Neural cell (in vitro differentiated cells): ENCODE measurements around the gene RPLP1. TPM values are rescaled to one million over a fixed set of nuclear protein-coding genes. Genes with fewer than 3 reads are reported as not detected.

Experiments used
- H2AFZ ChIP-seq: fragments of 200-600, 300-800 bp; sonication (generic), shearing (Covaris generic); 2 replicates; pipeline ENCODE4 v1.6.0; 2014; ENCODE audit warnings: low read depth, mild to moderate bottlenecking, antibody characterized with exemption, low read length, moderate library complexity
- H3F3A ChIP-seq: fragments of 200-600 bp; shearing (Covaris generic); 2 replicates; pipeline ENCODE4 v1.6.1; 2016; ENCODE audit warnings: mild to moderate bottlenecking, moderate library complexity, mixed read lengths, antibody characterized with exemption, low read length; ENCODE audit not compliant: insufficient read depth, poor library complexity, severe bottlenecking
- H3K27ac ChIP-seq: fragments of 200-600, 300-800 bp; sonication (generic), shearing (Covaris generic); 2 replicates; pipeline ENCODE4 v1.5.1; 2014; ENCODE audit warnings: mild to moderate bottlenecking, low read length, moderate library complexity
- H3K27me3 ChIP-seq: fragments of 300-800, 200-600 bp; sonication (generic), shearing (Covaris generic); 2 replicates; pipeline ENCODE4 v1.6.0; 2014; ENCODE audit warnings: mild to moderate bottlenecking, low read depth, low read length, moderate library complexity; ENCODE audit not compliant: insufficient read depth
- H3K36me3 ChIP-seq: fragments of 300-800, 200-600 bp; sonication (generic), shearing (Covaris generic); 2 replicates; pipeline ENCODE4 v1.5.1; 2014; ENCODE audit warnings: mild to moderate bottlenecking, antibody characterized with exemption, low read length, moderate library complexity; ENCODE audit not compliant: insufficient read depth
- H3K4me2 ChIP-seq: fragments of 300-800, 200-600 bp; sonication (generic), shearing (Covaris generic); 2 replicates; pipeline ENCODE4 v1.6.0; 2014; ENCODE audit warnings: mild to moderate bottlenecking, low read length
- H3K4me3 ChIP-seq: fragments of 300-800, 200-600 bp; sonication (generic), shearing (Covaris generic); 2 replicates; pipeline ENCODE4 v1.5.1; 2014; ENCODE audit warnings: mild to moderate bottlenecking, low read length, moderate library complexity
- H3K79me2 ChIP-seq: fragments of 200-600 bp; shearing (Covaris generic); replicated peaks from 2 replicates; pipeline ENCODE4 v1.6.0; 2014; ENCODE audit warnings: mild to moderate bottlenecking, low read length, moderate library complexity; ENCODE audit not compliant: insufficient read depth
- H3K9ac ChIP-seq: fragments of 300-800, 200-600 bp; sonication (generic), shearing (Covaris generic); 2 replicates; pipeline ENCODE4 v1.6.1; 2016; ENCODE audit warnings: mild to moderate bottlenecking, low read length, mixed read lengths
- H3K9me2 ChIP-seq: fragments of 200-600 bp; shearing (Covaris generic); 2 replicates; pipeline ENCODE4 v1.6.1; 2016; ENCODE audit warnings: mild to moderate bottlenecking, low read length, mixed read lengths; ENCODE audit not compliant: insufficient read depth
- H3K9me3 ChIP-seq: fragments of 200-600, 300-800 bp; sonication (generic), shearing (Covaris generic); 2 replicates; pipeline ENCODE4 v1.6.1; 2016; ENCODE audit warnings: mild to moderate bottlenecking, mixed run types, low read length, moderate library complexity, mixed read lengths
- H4K20me1 ChIP-seq: fragments of 200-600 bp; shearing (Covaris generic); 2 replicates; pipeline ENCODE4 v1.6.1; 2016; ENCODE audit warnings: mild to moderate bottlenecking, mixed run types; ENCODE audit not compliant: insufficient read depth
- CTCF ChIP-seq: fragments of 450-650 bp; IDR thresholded peaks from 2 replicates; pipeline ENCODE4 v1.5.1; 2014; ENCODE audit warnings: antibody characterized with exemption, mild to moderate bottlenecking, moderate library complexity; ENCODE audit not compliant: poor library complexity, severe bottlenecking
- EP300 ChIP-seq: fragments of 450-650 bp; conservative IDR thresholded peaks from 2 replicates; pipeline ENCODE4 v1.6.1; 2014; ENCODE audit warnings: antibody characterized with exemption, mild to moderate bottlenecking, moderate library complexity; ENCODE audit not compliant: poor library complexity, severe bottlenecking
- EZH2 ChIP-seq: fragments of 200-600, 300-800 bp; shearing (Covaris generic), sonication (generic); IDR thresholded peaks from 2 replicates; pipeline ENCODE4 v1.6.1; 2014; ENCODE audit warnings: antibody characterized with exemption, low read length, borderline replicate concordance, mild to moderate bottlenecking; ENCODE audit not compliant: insufficient read depth, poor library complexity, severe bottlenecking
- MXI1 ChIP-seq: fragments of 450-650 bp; conservative IDR thresholded peaks from 2 replicates; pipeline ENCODE4 v1.6.1; 2014; ENCODE audit warnings: antibody characterized with exemption, mild to moderate bottlenecking; ENCODE audit not compliant: poor library complexity, severe bottlenecking
- POLR2AphosphoS5 ChIP-seq: IDR thresholded peaks from 2 replicates; pipeline ENCODE4 v1.6.1; 2012
- RAD21 ChIP-seq: fragments of 450-650 bp; conservative IDR thresholded peaks from 2 replicates; pipeline ENCODE4 v1.6.1; 2014; ENCODE audit warnings: antibody characterized with exemption, mild to moderate bottlenecking, moderate library complexity
- SMC3 ChIP-seq: fragments of 450-650 bp; conservative IDR thresholded peaks from 2 replicates; pipeline ENCODE4 v1.6.1; 2014; ENCODE audit warnings: antibody characterized with exemption, mild to moderate bottlenecking, moderate library complexity; ENCODE audit not compliant: poor library complexity
- TAF1 ChIP-seq: IDR thresholded peaks from 2 replicates; pipeline ENCODE4 v1.6.1; 2012; ENCODE audit warnings: low read depth
- polyA plus RNA-seq: library from polyadenylated mRNA; depleted of rRNA; stranded (reverse); fragments of >200 nt; gene quantifications from 2 replicates; pipeline ENCODE4 v1.2.3, GENCODE V29; 2014
- TF ChIP-seq, protein P1 (sequence below): IDR thresholded peaks from 2 replicates; pipeline ENCODE4 v1.6.1; 2012; ENCODE audit warnings: borderline replicate concordance

The RPLP1 gene
- polyA plus RNA-seq, 1 donor from 2014 or later: 37.5 TPM

- Histone ChIP-seq H2AFZ (no peak overlapping the region), H3K9ac (no peak overlapping the region), H4K20me1 (no peaks in the 10 kb centered on the region), H3K36me3 (no peaks in the 10 kb centered on the region), H3K27me3 (no peaks in the 10 kb centered on the region), H3K4me2 (no peak overlapping the region), H3F3A (no peaks in the 10 kb centered on the region), H3K9me3 (no peaks in the 10 kb centered on the region), H3K27ac (no peak overlapping the region), H3K4me3 (no peak overlapping the region), H3K9me2 (no peaks in the 10 kb centered on the region), H3K79me2 (no peaks in the 10 kb centered on the region)
- TF ChIP-seq, protein P1, sequence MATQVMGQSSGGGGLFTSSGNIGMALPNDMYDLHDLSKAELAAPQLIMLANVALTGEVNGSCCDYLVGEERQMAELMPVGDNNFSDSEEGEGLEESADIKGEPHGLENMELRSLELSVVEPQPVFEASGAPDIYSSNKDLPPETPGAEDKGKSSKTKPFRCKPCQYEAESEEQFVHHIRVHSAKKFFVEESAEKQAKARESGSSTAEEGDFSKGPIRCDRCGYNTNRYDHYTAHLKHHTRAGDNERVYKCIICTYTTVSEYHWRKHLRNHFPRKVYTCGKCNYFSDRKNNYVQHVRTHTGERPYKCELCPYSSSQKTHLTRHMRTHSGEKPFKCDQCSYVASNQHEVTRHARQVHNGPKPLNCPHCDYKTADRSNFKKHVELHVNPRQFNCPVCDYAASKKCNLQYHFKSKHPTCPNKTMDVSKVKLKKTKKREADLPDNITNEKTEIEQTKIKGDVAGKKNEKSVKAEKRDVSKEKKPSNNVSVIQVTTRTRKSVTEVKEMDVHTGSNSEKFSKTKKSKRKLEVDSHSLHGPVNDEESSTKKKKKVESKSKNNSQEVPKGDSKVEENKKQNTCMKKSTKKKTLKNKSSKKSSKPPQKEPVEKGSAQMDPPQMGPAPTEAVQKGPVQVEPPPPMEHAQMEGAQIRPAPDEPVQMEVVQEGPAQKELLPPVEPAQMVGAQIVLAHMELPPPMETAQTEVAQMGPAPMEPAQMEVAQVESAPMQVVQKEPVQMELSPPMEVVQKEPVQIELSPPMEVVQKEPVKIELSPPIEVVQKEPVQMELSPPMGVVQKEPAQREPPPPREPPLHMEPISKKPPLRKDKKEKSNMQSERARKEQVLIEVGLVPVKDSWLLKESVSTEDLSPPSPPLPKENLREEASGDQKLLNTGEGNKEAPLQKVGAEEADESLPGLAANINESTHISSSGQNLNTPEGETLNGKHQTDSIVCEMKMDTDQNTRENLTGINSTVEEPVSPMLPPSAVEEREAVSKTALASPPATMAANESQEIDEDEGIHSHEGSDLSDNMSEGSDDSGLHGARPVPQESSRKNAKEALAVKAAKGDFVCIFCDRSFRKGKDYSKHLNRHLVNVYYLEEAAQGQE: no peak
- TF ChIP-seq MXI1 (no peak), EZH2 (no peak), SMC3 (no peak), RAD21 (no peak), EP300 (no peak), TAF1 (no peak)
Observed at GRCh38 chr15:69472046-69472445, 19.4 kb downstream of the RPLP1 start.

- H3K4me3 ChIP-seq: no peak overlapping the region
- H2AFZ ChIP-seq: no peak overlapping the region
- H3K9ac ChIP-seq: no peak overlapping the region
- H4K20me1 ChIP-seq: no peaks in the 10 kb centered on the region
- no peak overlapping the region for H3K4me2 ChIP-seq
- H3K27ac ChIP-seq: no peak overlapping the region
- no peaks in the 10 kb centered on the region for H3K79me2 ChIP-seq
- H3K36me3 ChIP-seq: no peaks in the 10 kb centered on the region
- H3K9me3 ChIP-seq: no peaks in the 10 kb centered on the region
- H3F3A ChIP-seq: no peaks in the 10 kb centered on the region
- TF ChIP-seq EZH2: no peak
- no peak for TF ChIP-seq TAF1
- no peak for TF ChIP-seq CTCF
- no peak for TF ChIP-seq SMC3
- no peak for TF ChIP-seq MXI1
- no peak for TF ChIP-seq RAD21
- H3K27me3 ChIP-seq: no peaks in the 10 kb centered on the region
- no peaks in the 10 kb centered on the region for H3K9me2 ChIP-seq
Observed at GRCh38 chr15:69472562-69472961, 19.9 kb downstream of the RPLP1 start.

DNA sequence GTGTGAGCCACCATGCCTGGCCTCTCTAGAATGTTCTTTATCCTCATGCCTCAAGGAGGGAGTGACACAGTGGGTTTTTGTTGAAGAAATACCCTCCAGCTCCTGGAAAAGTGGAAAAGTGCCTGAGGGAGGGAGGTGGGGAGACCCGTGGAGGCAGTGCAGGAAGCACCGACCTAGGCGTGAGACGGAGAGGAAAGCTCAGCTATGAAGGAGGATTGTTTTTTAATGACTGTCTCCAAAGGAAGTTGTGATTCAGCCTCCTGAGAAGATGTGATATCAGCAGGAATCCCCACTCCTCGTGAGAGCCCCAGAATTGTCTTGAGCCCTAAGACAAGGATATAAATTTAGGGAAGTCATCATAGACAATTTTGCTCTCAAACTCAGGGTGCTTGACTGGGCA, 21.7 kb downstream of the RPLP1 start:
- TF ChIP-seq, protein P1: no peak
- no peak for TF ChIP-seq TAF1
- TF ChIP-seq CTCF: no peak
- TF ChIP-seq RAD21: no peak
- no peak for TF ChIP-seq MXI1
- no peak for TF ChIP-seq EZH2
- no peak for TF ChIP-seq POLR2AphosphoS5
- no peak for TF ChIP-seq SMC3
- TF ChIP-seq EP300: no peak

More for the DNA sequence above, 21.7 kb downstream of the RPLP1 start:
- Histone ChIP-seq H3K4me3 (no peak overlapping the region), H3K9me2 (no peaks in the 10 kb centered on the region), H3F3A (no peaks in the 10 kb centered on the region), H4K20me1 (no peaks in the 10 kb centered on the region), H3K27me3 (no peaks in the 10 kb centered on the region), H2AFZ (no peak overlapping the region), H3K36me3 (no peaks in the 10 kb centered on the region), H3K27ac (no peak overlapping the region), H3K9ac (no peak overlapping the region), H3K79me2 (no peaks in the 10 kb centered on the region), H3K9me3 (no peaks in the 10 kb centered on the region), H3K4me2 (no peak overlapping the region)
